ENCODE data around the gene VWA8. TPM values are rescaled to one million over a fixed set of nuclear protein-coding genes. Genes with fewer than 3 reads are reported as not detected.

VWA8 gene
- polyA plus RNA-seq, 1 donor = 22.4 TPM

DNA sequence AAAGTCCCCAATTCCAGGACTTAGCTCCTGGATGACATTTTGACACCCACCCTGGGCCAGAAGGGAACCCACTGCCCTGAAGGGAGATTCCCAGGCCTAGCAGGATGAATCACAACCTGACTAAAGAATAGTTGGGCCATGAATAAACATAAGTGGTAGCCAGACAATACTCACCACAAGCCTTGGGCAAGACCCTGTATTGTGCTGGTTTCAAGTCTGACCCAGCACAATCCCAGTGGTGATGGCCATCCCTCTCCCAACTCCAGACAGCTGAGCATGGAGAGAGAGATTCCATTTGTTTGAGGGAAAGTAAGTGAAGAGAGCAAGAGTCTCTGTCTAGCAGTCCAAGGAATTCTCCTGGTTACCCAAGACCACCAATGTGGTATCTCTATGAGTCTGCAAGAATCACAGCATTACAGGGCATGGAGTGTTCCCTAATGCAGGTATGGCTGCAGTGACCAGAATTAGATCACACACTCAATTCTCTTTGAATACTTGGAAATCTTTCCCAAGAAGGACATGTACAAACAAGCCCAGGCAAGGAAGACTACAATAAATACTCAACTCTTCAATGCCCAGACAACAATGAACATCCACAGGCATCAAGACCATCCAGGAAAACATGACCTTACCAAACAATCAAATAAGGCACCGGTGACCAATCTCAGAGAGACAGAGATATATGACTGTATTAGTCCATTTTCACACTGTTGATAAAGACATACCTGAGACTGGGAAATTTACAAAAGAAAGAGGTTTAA lies 158.0 kb downstream of the VWA8 start:
- no peak for DNase-seq

GRCh38 chr13:41802043-41802683 lies 158.7 kb downstream of the VWA8 start:
- no peak for DNase-seq

GRCh38 chr13:41791056-41791455 lies 169.9 kb downstream of the VWA8 start:
- no peak for DNase-seq

GRCh38 chr13:41788552-41788951 lies 172.4 kb downstream of the VWA8 start:
- DNase-seq = no peak

GRCh38 chr13:41785402-41786172 lies 175.3 kb downstream of the VWA8 start:
- DNase-seq = no peak

DNA sequence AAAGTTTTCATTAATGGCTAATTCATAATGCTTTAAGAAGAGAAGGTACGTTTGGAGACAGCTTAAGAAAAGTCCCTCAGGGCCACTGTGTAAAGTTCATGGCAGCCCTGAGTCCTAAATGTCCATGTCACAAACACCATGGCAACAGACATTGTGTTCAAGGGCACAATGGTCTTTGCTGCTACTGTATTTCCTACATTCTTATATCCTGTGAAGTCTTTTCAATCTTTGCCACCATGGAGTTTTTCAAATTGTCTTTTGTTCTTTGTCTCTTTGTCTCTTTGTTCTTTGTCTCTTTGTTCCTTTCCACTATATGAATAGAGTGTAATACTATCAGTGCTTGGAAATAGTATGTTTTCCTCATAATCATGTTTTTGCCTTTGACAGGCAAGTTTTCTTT lies 178.8 kb downstream of the VWA8 start:
- no peak for DNase-seq

DNA sequence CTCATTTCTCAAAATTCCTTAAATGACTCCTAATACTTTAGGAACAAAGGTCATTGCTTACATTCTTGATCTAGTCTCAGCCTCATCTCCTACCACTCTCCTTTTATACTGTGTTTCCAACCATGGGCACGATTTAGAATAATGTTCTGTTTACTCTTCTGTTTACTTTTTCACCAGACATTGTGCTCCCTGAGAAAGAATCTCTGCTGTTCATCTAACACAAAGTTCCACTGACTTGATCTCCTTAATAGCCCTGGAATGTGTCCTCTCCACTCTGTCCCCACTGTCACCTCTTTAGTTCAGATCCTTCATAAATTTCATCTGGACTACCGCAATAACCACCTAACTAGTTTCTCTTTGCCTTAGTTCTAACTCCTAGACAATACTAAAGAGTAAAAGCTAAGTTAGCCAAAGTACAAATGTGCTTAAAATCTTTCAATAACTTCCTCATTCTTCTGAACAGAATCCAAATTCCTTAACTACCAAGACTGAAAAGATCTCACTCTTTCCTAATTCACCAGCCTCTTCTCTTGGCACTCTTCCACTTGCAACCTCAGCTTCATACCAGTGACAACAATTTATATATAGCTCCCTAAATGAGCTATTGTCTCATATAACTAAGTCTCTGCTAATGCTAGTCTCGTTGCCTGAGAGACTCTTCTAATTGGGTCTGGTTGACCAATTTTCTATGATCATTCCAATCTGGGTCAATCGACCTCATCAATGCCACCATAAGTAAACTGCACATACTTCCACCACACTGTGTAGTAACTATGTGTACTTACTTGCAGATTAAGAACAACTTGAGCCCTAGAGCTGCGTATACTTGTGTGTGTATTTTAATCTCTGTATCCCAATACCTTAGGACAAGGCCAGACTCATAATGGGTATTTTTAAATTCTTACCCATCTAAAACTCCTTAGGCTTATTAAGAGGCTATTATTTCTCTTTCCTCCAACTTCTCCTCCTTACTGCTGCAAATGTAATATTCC lies 179.9 kb downstream of the VWA8 start:
- DNase-seq = no peak

GRCh38 chr13:41775251-41775650 lies 185.7 kb downstream of the VWA8 start:
- DNase-seq = no peak

- no peak for DNase-seq
These were observed 186.2 kb downstream of the VWA8 start for GRCh38 chr13:41774605-41775218.

DNA sequence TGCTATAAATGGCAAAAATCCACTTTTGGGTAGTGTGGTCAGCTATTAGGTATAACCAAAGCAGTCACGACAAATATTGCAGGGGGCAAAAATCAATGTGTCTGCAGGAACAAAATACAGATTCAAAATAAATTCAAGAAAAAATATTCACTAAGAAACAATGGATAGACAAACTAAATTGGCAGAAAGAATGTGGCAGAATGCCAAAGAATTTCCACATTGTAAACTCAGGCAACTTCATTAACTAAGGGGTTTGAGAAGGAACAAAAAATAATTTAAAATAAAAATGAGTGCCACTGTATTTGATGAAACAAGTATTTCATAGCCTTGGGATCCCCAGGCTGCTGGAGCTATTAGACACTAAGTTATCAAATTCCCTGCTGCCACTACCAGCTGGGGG lies 193.1 kb downstream of the VWA8 start:
- no peak for DNase-seq

DNA sequence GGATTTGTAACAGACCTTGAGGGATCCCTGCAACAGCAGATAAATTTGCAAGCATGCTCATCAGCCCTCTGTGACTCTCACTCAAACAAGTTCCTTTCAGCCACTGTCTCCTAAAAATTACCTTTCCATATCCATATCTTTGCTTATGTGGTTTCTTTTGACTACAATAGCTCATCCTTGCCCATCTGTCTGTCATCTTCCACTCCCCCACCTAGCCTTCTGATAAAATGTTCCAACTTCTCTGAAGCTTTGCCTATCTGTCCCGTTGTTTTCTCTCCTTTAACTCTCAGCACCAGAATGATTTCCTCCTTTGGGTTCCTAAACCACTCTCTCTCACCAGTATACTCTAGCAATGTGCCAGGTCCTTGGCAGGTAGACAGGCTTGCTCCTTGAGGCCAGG lies 194.5 kb downstream of the VWA8 start:
- no peak for DNase-seq

DNA sequence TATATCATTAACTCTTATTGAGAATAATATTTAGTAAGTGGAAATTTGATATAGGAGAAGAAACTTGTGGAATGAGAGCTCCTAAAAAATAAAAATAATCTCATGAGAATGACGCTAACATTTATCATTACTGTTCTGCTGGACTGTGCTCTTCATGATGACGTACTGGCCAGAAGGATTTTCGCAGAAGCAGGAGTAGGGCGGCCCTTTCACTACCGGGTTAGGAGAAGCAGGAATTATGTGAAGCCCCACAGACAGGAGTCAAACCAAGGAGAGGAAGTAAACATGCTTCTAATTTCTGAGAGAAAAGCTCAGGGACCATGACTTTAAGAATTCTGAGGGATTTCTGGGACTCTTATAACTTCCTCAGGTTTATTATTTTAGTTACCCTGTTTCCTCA lies 195.1 kb downstream of the VWA8 start:
- DNase-seq = no peak

- DNase-seq = no peak
These were observed 195.9 kb downstream of the VWA8 start for GRCh38 chr13:41765020-41765419.

DNA sequence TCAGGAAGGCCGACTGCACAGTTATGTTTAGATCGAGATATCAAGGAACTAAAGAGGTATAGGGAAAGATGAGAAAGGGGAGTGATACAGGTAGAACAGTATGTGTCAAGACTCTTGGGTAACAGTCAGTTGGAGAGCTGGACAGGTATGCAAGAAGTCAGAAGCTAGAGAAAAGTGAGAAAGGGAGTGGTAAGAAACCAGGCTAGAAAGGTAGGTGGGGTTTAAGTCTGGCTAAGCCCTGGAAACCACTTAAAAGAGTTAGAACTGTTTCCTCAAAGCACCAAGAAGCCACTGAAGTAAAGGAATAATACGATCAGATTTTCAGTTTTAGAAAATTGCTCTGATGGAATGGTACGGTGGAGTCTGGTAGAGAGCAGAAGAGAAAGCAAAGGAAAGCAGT lies 196.4 kb downstream of the VWA8 start:
- DNase-seq = no peak

DNA sequence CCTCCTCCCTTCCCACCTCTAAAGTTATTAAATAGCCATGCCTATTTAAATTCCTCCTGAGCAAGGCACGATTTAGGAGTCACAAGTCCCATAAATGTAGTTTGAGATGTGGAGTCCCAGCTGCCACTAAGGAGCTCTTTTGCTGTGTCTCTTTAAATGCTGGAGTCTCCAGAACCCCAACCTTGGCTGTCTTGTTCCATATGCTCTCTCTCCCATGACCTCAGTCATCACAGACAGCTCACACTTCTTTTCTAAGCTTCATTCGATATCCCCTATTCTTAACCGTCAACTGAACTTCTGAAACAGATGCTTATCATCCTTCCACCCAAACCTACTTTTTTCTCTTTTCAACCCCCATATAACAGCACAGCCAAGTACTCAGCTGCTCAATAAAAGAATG lies 197.1 kb downstream of the VWA8 start:
- no peak for DNase-seq

DNA sequence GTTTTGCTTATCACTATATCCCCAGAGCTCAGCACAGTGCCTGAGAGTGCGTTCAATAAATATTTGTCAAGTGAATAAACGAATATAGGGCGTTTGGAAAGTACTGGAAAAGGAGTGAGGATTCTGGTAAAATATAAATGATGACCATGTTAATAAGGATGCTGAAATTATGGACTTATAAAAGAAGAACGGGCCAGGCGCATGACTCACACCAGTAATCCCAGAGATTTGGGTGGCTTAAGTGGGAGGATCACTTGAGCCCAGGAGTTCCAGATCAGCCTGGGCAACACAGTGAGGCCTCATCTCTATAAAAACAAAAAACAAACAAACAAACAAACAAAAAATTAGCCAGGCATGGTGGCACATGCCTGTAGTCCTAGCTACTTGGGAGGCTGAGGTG lies 198.1 kb downstream of the VWA8 start:
- no peak for DNase-seq

DNA sequence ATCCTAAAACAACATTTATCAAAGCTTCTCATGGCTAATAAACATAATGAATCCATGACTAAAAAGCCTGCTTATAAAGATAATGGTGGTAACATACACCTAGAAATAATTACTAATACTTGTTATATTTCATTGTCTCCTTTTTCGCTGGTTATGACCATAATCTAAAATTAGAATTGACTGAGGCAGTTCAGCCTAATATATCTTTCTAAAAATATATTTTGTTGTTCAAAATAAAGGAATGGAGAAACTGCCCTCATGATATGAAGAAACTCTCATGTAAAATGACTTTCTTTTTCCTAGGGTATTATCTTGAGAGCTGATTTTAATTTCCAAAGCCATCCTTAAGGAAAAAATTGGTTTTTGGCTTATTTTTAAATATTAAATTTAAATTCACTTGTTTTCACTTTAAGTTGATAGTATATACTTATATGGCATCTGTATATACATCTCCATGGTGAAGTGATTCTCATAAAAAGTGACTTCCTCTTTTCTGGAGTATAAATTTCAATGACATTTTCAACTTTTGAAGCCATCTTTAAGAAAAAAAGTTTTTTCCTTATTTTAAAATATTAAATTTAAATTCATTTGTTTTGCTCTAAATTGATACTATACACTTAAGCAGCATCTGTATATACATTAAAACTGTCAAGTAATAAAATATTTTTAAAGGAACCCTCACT lies 204.6 kb downstream of the VWA8 start:
- no peak for DNase-seq

GRCh38 chr13:41751734-41752445 lies 209.0 kb downstream of the VWA8 start:
- no peak for DNase-seq

DNA sequence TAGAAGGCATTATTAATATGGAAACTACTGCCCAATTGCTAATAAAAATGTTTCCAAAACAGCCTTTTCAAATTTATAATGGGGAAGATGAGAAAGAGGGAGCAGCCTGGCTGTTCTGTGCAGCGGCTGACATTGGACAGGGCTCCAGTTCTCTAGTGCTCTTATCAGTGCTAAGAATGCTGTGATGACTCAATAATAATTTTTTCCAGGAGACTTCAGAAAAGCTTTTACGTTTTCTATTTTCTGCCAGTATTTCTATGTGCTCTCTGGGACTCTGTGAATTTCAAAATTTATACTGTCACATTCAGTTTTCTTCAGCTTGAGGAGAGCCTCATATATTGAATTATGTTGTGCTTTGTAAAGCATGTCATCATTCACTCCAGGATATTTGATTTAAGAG lies 209.6 kb downstream of the VWA8 start:
- no peak for DNase-seq

- DNase-seq = no peak
These were observed 214.7 kb downstream of the VWA8 start for GRCh38 chr13:41746259-41746658.

Data from left kidney (tissue), 2 donors.